ENCODE results near the gene USPL1.
"Not testable (repeated sequence)": the region's sequence is repeated elsewhere in the genome, so short reads cannot be mapped to it uniquely, and the experiment has no call there.

- TF ChIP-seq CTCF, POLR2A (IDR thresholded peaks at IDR 0.05): not testable (repeated sequence)
Observed at GRCh38 chr13:30607186-30607585, 10.5 kb upstream of the USPL1 start.

Measured in testis (tissue), 2 donors.